Tibial artery (tissue), 4 donors: ENCODE measurements around the gene HTR6.

Experiments used
- DNase-seq, 2 donors: peaks; one replicate each; pipeline ENCODE4 v3.0.0-alpha.2; 2019
- H3K27ac ChIP-seq, 2 donors: fragments of 200-600 bp; sonication (generic) in 1 of 2; 1 replicate in 1 of 2; 2 replicates in 1 of 2; pipeline ENCODE4 v1.5.1; 2018 to 2019; ENCODE audit warnings: mild to moderate bottlenecking in 1 of 2
- H3K27me3 ChIP-seq, 2 donors: fragments of 200-600 bp; sonication (generic) in 1 of 2; one replicate each; pipeline versions ENCODE4 v1.5.1 to v1.6.0; 2016 to 2019
- H3K36me3 ChIP-seq, 3 donors: fragments of 200-600 bp; sonication (generic) in 2 of 3; one replicate each; pipeline ENCODE4 v1.5.1; 2016 to 2019; ENCODE audit warnings: mild to moderate bottlenecking in 2 of 3
- H3K4me1 ChIP-seq, 4 donors: fragments of 200-600 bp; sonication (generic) in 2 of 4; 1 replicate in 3 of 4; 2 replicates in 1 of 4; pipeline ENCODE4 v1.5.1; 2016 to 2019
- H3K4me3 ChIP-seq, 2 donors: fragments of 200-600 bp; sonication (generic) in 1 of 2; 1 replicate in 1 of 2; 2 replicates in 1 of 2; pipeline ENCODE4 v1.5.1; 2018 to 2019; ENCODE audit warnings: mild to moderate bottlenecking in 2 of 2
- H3K9me3 ChIP-seq, 3 donors: fragments of 200-600 bp; sonication (generic) in 1 of 3; one replicate each; pipeline ENCODE4 v1.5.1; 2016 to 2019
- intact Hi-C: fragments of 100-400 bp; cut with DNase I; formaldehyde crosslinking; loops from one replicate; pipeline ENCODE4 v1.15.0; 2023; ENCODE audit warnings: low total_unique reads
- TF ChIP-seq, protein P1 (sequence below), 2 experiments: fragments of 200-600 bp in 1 of 2; fragments of 450-650 bp in 1 of 2; IDR thresholded peaks; one replicate each; pipeline ENCODE4 v1.5.1; 2017 to 2019; ENCODE audit warnings: antibody characterized with exemption in 2 of 2, mild to moderate bottlenecking in 1 of 2, moderate library complexity in 1 of 2

The HTR6 gene

DNA sequence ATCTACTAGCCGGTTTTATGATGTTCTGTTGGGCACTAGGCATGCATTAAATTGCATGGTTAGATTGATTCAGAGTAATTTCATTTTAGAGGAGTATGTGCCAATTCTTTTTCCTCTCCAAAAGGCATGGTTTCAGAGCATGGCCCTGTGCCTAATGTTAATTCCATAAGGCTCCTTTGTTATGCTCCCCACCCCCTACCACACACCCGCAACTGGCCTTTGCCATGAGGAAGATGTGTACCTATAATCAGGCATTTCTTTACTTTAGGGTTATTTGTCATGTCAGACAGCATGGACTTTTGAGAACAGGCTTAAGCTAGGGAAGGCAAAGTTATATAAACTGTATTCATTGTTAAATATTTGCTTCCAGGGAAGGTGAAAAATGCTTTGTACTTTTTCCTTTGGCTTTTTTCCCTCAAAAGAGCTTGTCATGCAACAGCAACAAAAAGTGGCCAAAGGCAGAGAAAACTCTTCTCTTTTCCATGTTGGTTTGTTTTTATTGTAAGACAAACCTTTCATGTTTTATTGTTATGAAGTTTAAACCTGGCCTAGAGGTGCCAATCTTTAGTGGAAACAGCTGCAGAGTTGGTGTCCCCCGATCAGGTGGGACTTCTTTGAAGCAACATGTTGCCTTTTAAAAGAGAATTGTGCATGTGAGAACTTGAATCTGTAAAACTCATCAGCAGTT, 44.8 kb upstream of the HTR6 start:
- Histone ChIP-seq H3K27ac (no peak overlapping the region), H3K4me1 (peaks cover 0 to 38% (median 14%) of the 10 kb centered on the region in 4 donors), H3K4me3 (no peak overlapping the region), H3K36me3 (peaks cover 10 to 31% (median 10%) of the 10 kb centered on the region in 3 donors), H3K27me3 (no peaks in the 10 kb centered on the region), H3K9me3 (no peaks in the 10 kb centered on the region)
- TF ChIP-seq, protein P1, sequence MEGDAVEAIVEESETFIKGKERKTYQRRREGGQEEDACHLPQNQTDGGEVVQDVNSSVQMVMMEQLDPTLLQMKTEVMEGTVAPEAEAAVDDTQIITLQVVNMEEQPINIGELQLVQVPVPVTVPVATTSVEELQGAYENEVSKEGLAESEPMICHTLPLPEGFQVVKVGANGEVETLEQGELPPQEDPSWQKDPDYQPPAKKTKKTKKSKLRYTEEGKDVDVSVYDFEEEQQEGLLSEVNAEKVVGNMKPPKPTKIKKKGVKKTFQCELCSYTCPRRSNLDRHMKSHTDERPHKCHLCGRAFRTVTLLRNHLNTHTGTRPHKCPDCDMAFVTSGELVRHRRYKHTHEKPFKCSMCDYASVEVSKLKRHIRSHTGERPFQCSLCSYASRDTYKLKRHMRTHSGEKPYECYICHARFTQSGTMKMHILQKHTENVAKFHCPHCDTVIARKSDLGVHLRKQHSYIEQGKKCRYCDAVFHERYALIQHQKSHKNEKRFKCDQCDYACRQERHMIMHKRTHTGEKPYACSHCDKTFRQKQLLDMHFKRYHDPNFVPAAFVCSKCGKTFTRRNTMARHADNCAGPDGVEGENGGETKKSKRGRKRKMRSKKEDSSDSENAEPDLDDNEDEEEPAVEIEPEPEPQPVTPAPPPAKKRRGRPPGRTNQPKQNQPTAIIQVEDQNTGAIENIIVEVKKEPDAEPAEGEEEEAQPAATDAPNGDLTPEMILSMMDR (IDR thresholded peaks at IDR 0.05) = no peak
- intact Hi-C loops = loop anchor here (10.0 kb wide), 1 partner anchor 115 kb away; no protein-coding TSS in a partner anchor
- no peak for DNase-seq

DNA sequence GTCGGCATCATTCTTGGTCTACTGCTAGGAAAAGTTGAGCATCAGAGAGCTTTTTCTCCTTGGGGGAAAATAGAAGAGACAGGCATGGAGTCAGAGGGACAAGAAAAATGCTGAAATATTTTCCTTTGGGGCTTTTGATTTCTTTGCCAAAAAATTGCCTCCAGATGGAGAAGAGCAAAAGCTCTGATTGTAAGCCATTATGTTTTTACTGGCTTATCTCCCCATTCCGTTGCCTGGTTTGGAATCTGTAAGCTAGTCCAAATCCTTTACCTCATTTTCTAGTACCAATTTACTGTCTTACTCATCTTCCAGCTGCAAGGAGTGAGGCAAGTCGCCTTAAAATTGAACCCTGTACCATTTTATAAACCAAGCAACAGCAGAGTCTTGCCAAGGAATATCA, 43.9 kb upstream of the HTR6 start:
- H3K4me1 ChIP-seq = peaks cover 0 to 38% (median 14%) of the 10 kb centered on the region in 4 donors
- no peak overlapping the region for H3K27ac ChIP-seq
- intact Hi-C loops = no loop called here
- H3K4me3 ChIP-seq = no peak overlapping the region
- no peak for DNase-seq
- H3K27me3 ChIP-seq = no peaks in the 10 kb centered on the region
- TF ChIP-seq, protein P1 (IDR thresholded peaks at IDR 0.05) = no peak
- H3K36me3 ChIP-seq = peaks cover 10 to 38% (median 15%) of the 10 kb centered on the region in 3 donors
- H3K9me3 ChIP-seq = no peaks in the 10 kb centered on the region

DNA sequence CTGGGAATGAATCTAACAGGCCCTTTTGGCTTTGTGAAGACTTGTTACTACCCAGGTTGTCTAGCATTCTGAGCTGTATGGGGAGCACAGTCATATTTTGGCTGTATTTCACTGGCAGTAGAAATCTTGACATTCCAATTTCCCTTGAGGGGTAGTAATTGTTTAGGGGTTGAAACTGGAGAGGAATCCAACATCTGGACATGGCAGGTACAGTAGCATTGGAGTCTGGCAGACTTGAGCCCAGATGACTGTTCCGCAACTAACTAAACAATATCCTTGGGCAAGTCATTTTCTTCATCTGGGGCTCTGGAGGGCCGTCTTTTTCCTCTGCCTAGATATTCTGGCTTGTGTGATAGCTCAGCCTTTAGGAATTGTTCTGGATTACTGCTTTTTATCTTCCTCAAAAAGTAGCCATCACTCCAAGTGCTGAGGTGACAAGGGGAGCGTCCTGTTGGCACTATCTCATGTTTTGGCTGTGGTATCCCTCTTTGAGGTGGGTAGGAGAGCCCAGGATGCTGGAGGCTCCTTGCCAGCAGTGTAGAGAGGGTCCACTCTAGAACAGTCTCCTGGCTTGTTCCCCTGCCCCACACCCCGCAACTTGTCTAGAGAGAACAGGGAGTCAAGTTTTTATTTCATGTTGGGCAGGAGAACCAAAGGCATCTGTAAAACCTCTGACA, 43.3 kb upstream of the HTR6 start:
- Histone ChIP-seq H3K27ac (no peak overlapping the region), H3K9me3 (no peaks in the 10 kb centered on the region), H3K36me3 (peaks cover 16 to 38% (median 21%) of the 10 kb centered on the region in 3 donors), H3K27me3 (no peaks in the 10 kb centered on the region), H3K4me1 (peaks cover 0 to 38% (median 14%) of the 10 kb centered on the region in 4 donors), H3K4me3 (no peak overlapping the region)
- TF ChIP-seq, protein P1 (IDR thresholded peaks at IDR 0.05) = no peak
- DNase-seq = no peak
- intact Hi-C loops = no loop called here

DNA sequence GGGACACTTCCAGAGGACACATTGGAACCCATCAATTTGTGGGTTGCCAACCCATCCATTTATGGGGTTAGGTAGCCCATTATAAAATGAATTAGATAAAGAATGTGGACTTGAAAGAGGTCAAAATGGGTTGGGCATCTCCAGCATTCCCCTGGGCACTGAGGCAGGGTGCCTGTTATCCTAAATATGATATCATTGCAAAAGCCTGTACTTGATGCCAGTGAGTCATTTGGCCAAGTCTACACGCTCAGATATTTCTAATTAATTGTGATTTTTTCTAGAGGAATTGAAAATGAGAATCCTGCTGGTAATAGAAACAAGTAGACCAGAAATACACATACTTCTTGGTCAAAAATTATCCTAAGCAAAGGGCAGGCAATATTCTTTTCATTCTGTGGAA, 42.5 kb upstream of the HTR6 start:
- Histone ChIP-seq H3K27ac (no peak overlapping the region), H3K9me3 (no peaks in the 10 kb centered on the region), H3K27me3 (no peaks in the 10 kb centered on the region), H3K36me3 (peaks cover 24 to 45% (median 29%) of the 10 kb centered on the region in 3 donors), H3K4me3 (no peak overlapping the region), H3K4me1 (peaks cover 0 to 38% (median 14%) of the 10 kb centered on the region in 4 donors)
- intact Hi-C loops = no loop called here
- no peak for DNase-seq
- TF ChIP-seq, protein P1 (IDR thresholded peaks at IDR 0.05) = no peak

DNA sequence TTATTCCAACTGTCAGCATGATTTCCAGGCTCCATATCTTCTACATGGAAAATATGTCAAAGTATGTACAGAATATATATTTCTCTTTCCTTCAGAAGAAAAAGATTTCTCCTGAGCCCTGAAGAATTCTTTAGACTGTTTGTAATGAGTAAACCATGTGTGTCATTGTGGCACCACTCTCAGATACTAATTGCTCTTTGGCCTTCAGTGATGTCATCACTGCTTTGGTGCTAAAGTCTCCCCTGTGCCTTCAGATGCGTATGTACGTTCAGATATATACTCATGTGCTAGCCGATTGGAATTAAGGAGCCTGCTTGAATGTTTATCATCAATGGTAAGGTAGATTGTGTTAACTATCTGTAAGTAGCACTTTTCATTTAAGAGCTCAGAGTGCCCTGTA, 41.2 kb upstream of the HTR6 start:
- Histone ChIP-seq H3K27me3 (no peaks in the 10 kb centered on the region), H3K9me3 (no peaks in the 10 kb centered on the region), H3K36me3 (peaks cover 30 to 56% (median 37%) of the 10 kb centered on the region in 3 donors), H3K4me3 (no peak overlapping the region), H3K27ac (no peak overlapping the region), H3K4me1 (peaks cover 0 to 40% (median 14%) of the 10 kb centered on the region in 4 donors)
- TF ChIP-seq, protein P1 (IDR thresholded peaks at IDR 0.05) = no peak
- intact Hi-C loops = no loop called here
- DNase-seq = no peak
